RWPE2 (cell line): ENCODE results near the gene KAT6B.

Source experiments
- ATAC-seq: fragments of 200-7000 bp; cut with Tn5 transposase; 3 replicates; pipeline ENCODE4 v1.9.1; 2021; ENCODE audit warnings: low read depth
- DNase-seq: peaks from one replicate; pipeline ENCODE4 v3.0.0-alpha.2; 2020; ENCODE audit warnings: low spot score
- H3K27ac ChIP-seq: fragments of 450-650 bp; 2 replicates; pipeline ENCODE4 v1.5.1; 2017; ENCODE audit warnings: mild to moderate bottlenecking; ENCODE audit not compliant: poor library complexity, severe bottlenecking
- H3K27me3 ChIP-seq: fragments of 250-450 bp; sonication (Bioruptor Pico); 2 replicates; pipeline ENCODE4 v1.5.1; 2021; ENCODE audit warnings: mild to moderate bottlenecking, moderate library complexity; ENCODE audit not compliant: insufficient read depth, poor library complexity, severe bottlenecking
- H3K36me3 ChIP-seq: fragments of 250-450 bp; sonication (Bioruptor Pico); 2 replicates; pipeline ENCODE4 v1.5.1; 2020; ENCODE audit warnings: low read depth, mild to moderate bottlenecking, moderate library complexity
- H3K4me1 ChIP-seq: fragments of 250-450 bp; sonication (Bioruptor Pico); 2 replicates; pipeline ENCODE4 v1.5.1; 2021; ENCODE audit warnings: mild to moderate bottlenecking, moderate library complexity; ENCODE audit not compliant: insufficient read depth, poor library complexity, severe bottlenecking
- H3K4me3 ChIP-seq: fragments of 250-450 bp; sonication (Bioruptor Pico); 2 replicates; pipeline ENCODE4 v1.5.1; 2021; ENCODE audit warnings: mild to moderate bottlenecking, moderate library complexity; ENCODE audit not compliant: severe bottlenecking
- H3K9me3 ChIP-seq: fragments of 250-450 bp; sonication (Bioruptor Pico); 2 replicates; pipeline ENCODE4 v1.5.1; 2021; ENCODE audit warnings: mild to moderate bottlenecking, moderate library complexity; ENCODE audit not compliant: severe bottlenecking
- CTCF ChIP-seq: fragments of 450-650 bp; IDR thresholded peaks from one replicate; pipeline ENCODE4 v1.5.1; 2017; ENCODE audit warnings: mild to moderate bottlenecking, moderate library complexity; ENCODE audit not compliant: poor library complexity, severe bottlenecking

KAT6B gene

GRCh38 chr10:75007646-75008045, 181.2 kb downstream of the KAT6B start:
- Histone ChIP-seq H3K36me3 (no peaks in the 10 kb centered on the region; the same call in 1 of the 2 replicates), H3K9me3 (no peaks in the 10 kb centered on the region), H3K4me1 (no peaks in the 10 kb centered on the region), H3K27me3 (no peaks in the 10 kb centered on the region), H3K27ac (no peak overlapping the region), H3K4me3 (no peak overlapping the region)
- TF ChIP-seq CTCF, result no peak
- DNase-seq (no peak), ATAC-seq (no peak)

- Histone ChIP-seq H3K4me3 (no peak overlapping the region), H3K4me1 (no peaks in the 10 kb centered on the region), H3K9me3 (no peaks in the 10 kb centered on the region), H3K36me3 (no peaks in the 10 kb centered on the region; the same call in 1 of the 2 replicates), H3K27me3 (no peaks in the 10 kb centered on the region), H3K27ac (no peak overlapping the region)
- DNase-seq (no peak), ATAC-seq (no peak)
- TF ChIP-seq CTCF, result no peak
Measured at GRCh38 chr10:75008952-75009351, 182.6 kb downstream of the KAT6B start.

- Histone ChIP-seq H3K9me3 (no peaks in the 10 kb centered on the region), H3K27ac (no peak overlapping the region), H3K4me3 (no peak overlapping the region), H3K36me3 (no peaks in the 10 kb centered on the region; the same call in 1 of the 2 replicates), H3K4me1 (no peaks in the 10 kb centered on the region), H3K27me3 (no peaks in the 10 kb centered on the region)
- no peak for ATAC-seq
- no peak for DNase-seq
- no peak for TF ChIP-seq CTCF
Measured at GRCh38 chr10:75009426-75009825, 183.0 kb downstream of the KAT6B start.

GRCh38 chr10:75010373-75010772, 184.0 kb downstream of the KAT6B start:
- Histone ChIP-seq H3K27me3 (no peaks in the 10 kb centered on the region), H3K36me3 (no peaks in the 10 kb centered on the region; the same call in 1 of the 2 replicates), H3K4me3 (no peak overlapping the region), H3K9me3 (no peaks in the 10 kb centered on the region), H3K27ac (no peak overlapping the region), H3K4me1 (no peaks in the 10 kb centered on the region)
- no peak for ATAC-seq
- TF ChIP-seq CTCF, result no peak
- DNase-seq, result no peak

GRCh38 chr10:75011221-75011620, 184.8 kb downstream of the KAT6B start:
- ATAC-seq (no peak), DNase-seq (no peak)
- Histone ChIP-seq H3K27ac (no peak overlapping the region), H3K4me3 (no peak overlapping the region), H3K4me1 (no peaks in the 10 kb centered on the region), H3K36me3 (no peaks in the 10 kb centered on the region; the same call in 1 of the 2 replicates), H3K9me3 (no peaks in the 10 kb centered on the region), H3K27me3 (no peaks in the 10 kb centered on the region)
- no peak for TF ChIP-seq CTCF
